HepG2 (cell line): ENCODE measurements around the gene EFEMP2. TPM values are rescaled to one million over a fixed set of nuclear protein-coding genes. Genes with fewer than 3 reads are reported as not detected.

ENCODE experiments used
- HNF4G ChIP-seq, 2 experiments: sonication (generic) in 1 of 2; formaldehyde crosslinking in 1 of 2; IDR thresholded peaks; 2 replicates each; pipeline versions ENCODE4 v1.4.0 to v1.6.1; 2011 to 2020; ENCODE audit warnings: borderline replicate concordance in 2 of 2, low read depth in 2 of 2, mild to moderate bottlenecking in 2 of 2, low read length in 1 of 2, missing genetic modification reagents in 1 of 2, moderate library complexity in 1 of 2
- NFYB ChIP-seq: sonication (generic); formaldehyde crosslinking; IDR thresholded peaks from 2 replicates; pipeline ENCODE4 v1.4.0; 2020; ENCODE audit warnings: missing genetic modification reagents
- POGZ ChIP-seq: sonication (generic); formaldehyde crosslinking; IDR thresholded peaks from 2 replicates; pipeline ENCODE4 v1.4.0; 2020; ENCODE audit warnings: mild to moderate bottlenecking, missing genetic modification reagents
- RARG ChIP-seq: sonication (generic); formaldehyde crosslinking; IDR thresholded peaks from 2 replicates; pipeline ENCODE4 v1.4.0; 2020; ENCODE audit warnings: low read depth, mild to moderate bottlenecking, missing genetic modification reagents
- ZNF138 ChIP-seq: sonication (generic); formaldehyde crosslinking; IDR thresholded peaks from 2 replicates; pipeline ENCODE4 v1.5.0; 2020; ENCODE audit warnings: mild to moderate bottlenecking, low read depth, missing genetic modification reagents
- polyA plus RNA-seq, 8 experiments: library from polyadenylated mRNA; depleted of rRNA in 3 of 8; stranded (reverse) in 7 of 8; unstranded in 1 of 8; fragments of >200 nt; fragmentation: Illumina TruSeq in 4 of 8; extraction: Trizol in 4 of 8; gene quantifications; 2 replicates each; pipeline versions ENCODE4 v1.2.1 to v1.2.3, GENCODE V29; 2011 to 2016; ENCODE audit warnings: low read depth in 4 of 8, missing spikeins in 1 of 8, mixed read lengths in 1 of 8; ENCODE audit not compliant: insufficient read depth in 1 of 8
- total RNA-seq, 5 experiments: library from RNA; depleted of rRNA; stranded (reverse); fragments of >200 nt; fragmentation: Illumina TruSeq; extraction: Trizol; gene quantifications; 2 replicates each; pipeline ENCODE4 v1.2.3, GENCODE V29; 2016; ENCODE audit warnings: low read depth in 1 of 5
- TF ChIP-seq, protein P1 (sequence below): sonication (generic); formaldehyde crosslinking; IDR thresholded peaks from 2 replicates; pipeline ENCODE4 v1.8.0; 2022; ENCODE audit warnings: mild to moderate bottlenecking, missing genetic modification reagents, moderate library complexity
- TF ChIP-seq, protein P2 (sequence below): sonication (generic); formaldehyde crosslinking; IDR thresholded peaks from 2 replicates; pipeline ENCODE4 v1.4.0; 2020; ENCODE audit warnings: mild to moderate bottlenecking, missing genetic modification reagents, borderline replicate concordance
- TF ChIP-seq, protein P3 (sequence below), 2 experiments: IDR thresholded peaks; 2 replicates each; pipeline ENCODE4 v1.6.1; 2011 to 2012; ENCODE audit warnings: low read length in 2 of 2, borderline replicate concordance in 1 of 2, low read depth in 1 of 2, mild to moderate bottlenecking in 1 of 2, moderate library complexity in 1 of 2
- TF ChIP-seq, protein P4 (sequence below): sonication (generic); formaldehyde crosslinking; conservative IDR thresholded peaks from 2 replicates; pipeline ENCODE4 v1.8.1; 2023; ENCODE audit warnings: missing genetic modification reagents
- TF ChIP-seq, protein P5 (sequence below), 2 experiments: fragments of 450-650 bp in 1 of 2; sonication (generic) in 1 of 2; formaldehyde crosslinking in 1 of 2; IDR thresholded peaks; 2 replicates each; pipeline versions ENCODE4 v1.6.1 to v1.8.0; 2016 to 2022; ENCODE audit warnings: antibody characterized with exemption in 1 of 2, mild to moderate bottlenecking in 1 of 2, missing genetic modification reagents in 1 of 2

The EFEMP2 gene
- total and polyA plus RNA-seq, 2 of the 13 experiments (the other 11 are each of a cell fraction or from before 2014, with no cell fraction given) = 7.4 to 29.7 TPM

DNA sequence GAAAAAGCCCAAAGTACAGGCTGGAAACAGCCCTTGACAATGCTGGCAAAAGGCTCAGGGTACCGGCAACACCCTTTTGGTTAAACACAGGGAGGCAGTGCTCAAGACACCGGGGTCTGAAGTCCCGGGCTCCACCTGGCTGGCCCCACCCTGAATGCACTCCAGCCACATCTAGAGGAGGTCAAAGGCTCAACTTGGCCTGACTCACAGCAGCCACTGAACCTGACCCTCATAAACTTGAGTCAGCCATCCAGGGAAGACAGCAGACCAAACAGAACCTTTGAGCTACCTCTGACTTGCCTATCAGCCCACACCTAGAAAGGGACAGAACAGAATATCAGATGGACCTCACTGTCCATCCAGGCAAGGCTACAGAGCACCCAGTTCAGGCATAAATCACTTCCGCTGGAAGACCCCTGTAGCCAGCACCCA is 18.4 kb downstream of the EFEMP2 start (continued):
- TF ChIP-seq ZNF138 (CRISPR knock-in tag) (no peak), HNF4G (IDR thresholded peaks at IDR 0.05; ENCODE audit: borderline replicate concordance, low read depth, low read length) (peak; percentile 53; the same call in 1 of the 2 replicates), HNF4G (CRISPR knock-in tag; IDR thresholded peaks at IDR 0.05; ENCODE audit: borderline replicate concordance, low read depth) (no peak), RARG (CRISPR knock-in tag) (no peak), POGZ (CRISPR knock-in tag) (no peak), NFYB (CRISPR knock-in tag) (no peak)
- TF ChIP-seq, protein P1, sequence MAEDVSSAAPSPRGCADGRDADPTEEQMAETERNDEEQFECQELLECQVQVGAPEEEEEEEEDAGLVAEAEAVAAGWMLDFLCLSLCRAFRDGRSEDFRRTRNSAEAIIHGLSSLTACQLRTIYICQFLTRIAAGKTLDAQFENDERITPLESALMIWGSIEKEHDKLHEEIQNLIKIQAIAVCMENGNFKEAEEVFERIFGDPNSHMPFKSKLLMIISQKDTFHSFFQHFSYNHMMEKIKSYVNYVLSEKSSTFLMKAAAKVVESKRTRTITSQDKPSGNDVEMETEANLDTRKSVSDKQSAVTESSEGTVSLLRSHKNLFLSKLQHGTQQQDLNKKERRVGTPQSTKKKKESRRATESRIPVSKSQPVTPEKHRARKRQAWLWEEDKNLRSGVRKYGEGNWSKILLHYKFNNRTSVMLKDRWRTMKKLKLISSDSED (CRISPR knock-in tag) = no peak
- TF ChIP-seq, protein P2, sequence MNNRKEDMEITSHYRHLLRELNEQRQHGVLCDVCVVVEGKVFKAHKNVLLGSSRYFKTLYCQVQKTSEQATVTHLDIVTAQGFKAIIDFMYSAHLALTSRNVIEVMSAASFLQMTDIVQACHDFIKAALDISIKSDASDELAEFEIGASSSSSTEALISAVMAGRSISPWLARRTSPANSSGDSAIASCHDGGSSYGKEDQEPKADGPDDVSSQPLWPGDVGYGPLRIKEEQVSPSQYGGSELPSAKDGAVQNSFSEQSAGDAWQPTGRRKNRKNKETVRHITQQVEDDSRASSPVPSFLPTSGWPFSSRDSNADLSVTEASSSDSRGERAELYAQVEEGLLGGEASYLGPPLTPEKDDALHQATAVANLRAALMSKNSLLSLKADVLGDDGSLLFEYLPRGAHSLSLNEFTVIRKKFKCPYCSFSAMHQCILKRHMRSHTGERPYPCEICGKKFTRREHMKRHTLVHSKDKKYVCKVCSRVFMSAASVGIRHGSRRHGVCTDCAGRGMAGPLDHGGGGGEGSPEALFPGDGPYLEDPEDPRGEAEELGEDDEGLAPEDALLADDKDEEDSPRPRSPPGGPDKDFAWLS (CRISPR knock-in tag) = no peak
- TF ChIP-seq, protein P3, sequence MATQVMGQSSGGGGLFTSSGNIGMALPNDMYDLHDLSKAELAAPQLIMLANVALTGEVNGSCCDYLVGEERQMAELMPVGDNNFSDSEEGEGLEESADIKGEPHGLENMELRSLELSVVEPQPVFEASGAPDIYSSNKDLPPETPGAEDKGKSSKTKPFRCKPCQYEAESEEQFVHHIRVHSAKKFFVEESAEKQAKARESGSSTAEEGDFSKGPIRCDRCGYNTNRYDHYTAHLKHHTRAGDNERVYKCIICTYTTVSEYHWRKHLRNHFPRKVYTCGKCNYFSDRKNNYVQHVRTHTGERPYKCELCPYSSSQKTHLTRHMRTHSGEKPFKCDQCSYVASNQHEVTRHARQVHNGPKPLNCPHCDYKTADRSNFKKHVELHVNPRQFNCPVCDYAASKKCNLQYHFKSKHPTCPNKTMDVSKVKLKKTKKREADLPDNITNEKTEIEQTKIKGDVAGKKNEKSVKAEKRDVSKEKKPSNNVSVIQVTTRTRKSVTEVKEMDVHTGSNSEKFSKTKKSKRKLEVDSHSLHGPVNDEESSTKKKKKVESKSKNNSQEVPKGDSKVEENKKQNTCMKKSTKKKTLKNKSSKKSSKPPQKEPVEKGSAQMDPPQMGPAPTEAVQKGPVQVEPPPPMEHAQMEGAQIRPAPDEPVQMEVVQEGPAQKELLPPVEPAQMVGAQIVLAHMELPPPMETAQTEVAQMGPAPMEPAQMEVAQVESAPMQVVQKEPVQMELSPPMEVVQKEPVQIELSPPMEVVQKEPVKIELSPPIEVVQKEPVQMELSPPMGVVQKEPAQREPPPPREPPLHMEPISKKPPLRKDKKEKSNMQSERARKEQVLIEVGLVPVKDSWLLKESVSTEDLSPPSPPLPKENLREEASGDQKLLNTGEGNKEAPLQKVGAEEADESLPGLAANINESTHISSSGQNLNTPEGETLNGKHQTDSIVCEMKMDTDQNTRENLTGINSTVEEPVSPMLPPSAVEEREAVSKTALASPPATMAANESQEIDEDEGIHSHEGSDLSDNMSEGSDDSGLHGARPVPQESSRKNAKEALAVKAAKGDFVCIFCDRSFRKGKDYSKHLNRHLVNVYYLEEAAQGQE (IDR thresholded peaks at IDR 0.05; ENCODE audit: borderline replicate concordance in 1 of 2, low read depth in 1 of 2, low read length in 2 of 2) = peak in 1 of 2 experiments; percentile 42; a peak in 1 of 4 replicates
- TF ChIP-seq, protein P4, sequence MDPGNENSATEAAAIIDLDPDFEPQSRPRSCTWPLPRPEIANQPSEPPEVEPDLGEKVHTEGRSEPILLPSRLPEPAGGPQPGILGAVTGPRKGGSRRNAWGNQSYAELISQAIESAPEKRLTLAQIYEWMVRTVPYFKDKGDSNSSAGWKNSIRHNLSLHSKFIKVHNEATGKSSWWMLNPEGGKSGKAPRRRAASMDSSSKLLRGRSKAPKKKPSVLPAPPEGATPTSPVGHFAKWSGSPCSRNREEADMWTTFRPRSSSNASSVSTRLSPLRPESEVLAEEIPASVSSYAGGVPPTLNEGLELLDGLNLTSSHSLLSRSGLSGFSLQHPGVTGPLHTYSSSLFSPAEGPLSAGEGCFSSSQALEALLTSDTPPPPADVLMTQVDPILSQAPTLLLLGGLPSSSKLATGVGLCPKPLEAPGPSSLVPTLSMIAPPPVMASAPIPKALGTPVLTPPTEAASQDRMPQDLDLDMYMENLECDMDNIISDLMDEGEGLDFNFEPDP (CRISPR knock-in tag) = no peak
- TF ChIP-seq, protein P5, sequence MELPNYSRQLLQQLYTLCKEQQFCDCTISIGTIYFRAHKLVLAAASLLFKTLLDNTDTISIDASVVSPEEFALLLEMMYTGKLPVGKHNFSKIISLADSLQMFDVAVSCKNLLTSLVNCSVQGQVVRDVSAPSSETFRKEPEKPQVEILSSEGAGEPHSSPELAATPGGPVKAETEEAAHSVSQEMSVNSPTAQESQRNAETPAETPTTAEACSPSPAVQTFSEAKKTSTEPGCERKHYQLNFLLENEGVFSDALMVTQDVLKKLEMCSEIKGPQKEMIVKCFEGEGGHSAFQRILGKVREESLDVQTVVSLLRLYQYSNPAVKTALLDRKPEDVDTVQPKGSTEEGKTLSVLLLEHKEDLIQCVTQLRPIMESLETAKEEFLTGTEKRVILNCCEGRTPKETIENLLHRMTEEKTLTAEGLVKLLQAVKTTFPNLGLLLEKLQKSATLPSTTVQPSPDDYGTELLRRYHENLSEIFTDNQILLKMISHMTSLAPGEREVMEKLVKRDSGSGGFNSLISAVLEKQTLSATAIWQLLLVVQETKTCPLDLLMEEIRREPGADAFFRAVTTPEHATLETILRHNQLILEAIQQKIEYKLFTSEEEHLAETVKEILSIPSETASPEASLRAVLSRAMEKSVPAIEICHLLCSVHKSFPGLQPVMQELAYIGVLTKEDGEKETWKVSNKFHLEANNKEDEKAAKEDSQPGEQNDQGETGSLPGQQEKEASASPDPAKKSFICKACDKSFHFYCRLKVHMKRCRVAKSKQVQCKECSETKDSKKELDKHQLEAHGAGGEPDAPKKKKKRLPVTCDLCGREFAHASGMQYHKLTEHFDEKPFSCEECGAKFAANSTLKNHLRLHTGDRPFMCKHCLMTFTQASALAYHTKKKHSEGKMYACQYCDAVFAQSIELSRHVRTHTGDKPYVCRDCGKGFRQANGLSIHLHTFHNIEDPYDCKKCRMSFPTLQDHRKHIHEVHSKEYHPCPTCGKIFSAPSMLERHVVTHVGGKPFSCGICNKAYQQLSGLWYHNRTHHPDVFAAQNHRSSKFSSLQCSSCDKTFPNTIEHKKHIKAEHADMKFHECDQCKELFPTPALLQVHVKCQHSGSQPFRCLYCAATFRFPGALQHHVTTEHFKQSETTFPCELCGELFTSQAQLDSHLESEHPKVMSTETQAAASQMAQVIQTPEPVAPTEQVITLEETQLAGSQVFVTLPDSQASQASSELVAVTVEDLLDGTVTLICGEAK (IDR thresholded peaks at IDR 0.05) = no peak
- TF ChIP-seq, protein P5 (CRISPR knock-in tag; IDR thresholded peaks at IDR 0.05) = no peak
